WTC11 (cell line): ENCODE measurements around the gene ECT2. TPM values are rescaled to one million over a fixed set of nuclear protein-coding genes. Genes with fewer than 3 reads are reported as not detected.
A peak's percentile ranks its signal among the peaks of the same experiment; 100 is the strongest.

Source experiments
- ATAC-seq: fragments of 200-7000 bp; cut with Tn5 transposase; 2 replicates; pipeline ENCODE4 v1.10.0; 2021; ENCODE audit warnings: mild to moderate bottlenecking, moderate library complexity
- CTCF ChIA-PET: fragments of 300-600 bp; sonication (Branson Sonifier 250); formaldehyde crosslinking; loops from one replicate; lab custom pipeline; 2021; ENCODE audit warnings: antibody characterized with exemption; lab: Charles Lee
- POLR2A ChIA-PET: fragments of 350-600 bp; sonication (Branson Sonifier 250); formaldehyde crosslinking; loops from one replicate; lab custom pipeline; 2021; ENCODE audit warnings: antibody characterized with exemption; lab: Charles Lee
- DNase-seq: peaks from one replicate; pipeline ENCODE4 v3.0.0; 2021; ENCODE audit warnings: low spot score
- H3K27ac Mint-ChIP-seq: 2 replicates; pipeline ENCODE4 v1.8.0; 2021; ENCODE audit warnings: mixed read lengths
- H3K27me3 Mint-ChIP-seq: 2 replicates; pipeline ENCODE4 v1.8.0; 2021; ENCODE audit warnings: low read depth, mild to moderate bottlenecking, moderate library complexity, mixed read lengths
- H3K36me3 Mint-ChIP-seq: 2 replicates; pipeline ENCODE4 v1.8.0; 2021; ENCODE audit warnings: mixed read lengths
- H3K4me1 Mint-ChIP-seq: 2 replicates; pipeline ENCODE4 v1.8.0; 2022; ENCODE audit warnings: mixed read lengths
- H3K4me3 Mint-ChIP-seq: 2 replicates; pipeline ENCODE4 v1.8.0; 2021; ENCODE audit warnings: mild to moderate bottlenecking, moderate library complexity, mixed read lengths
- H3K9me3 Mint-ChIP-seq: 2 replicates; pipeline ENCODE4 v1.8.0; 2021; ENCODE audit warnings: mixed read lengths
- ARID4B ChIP-seq: sonication (generic); formaldehyde crosslinking; IDR thresholded peaks from 2 replicates; pipeline ENCODE4 v1.8.0; 2023; ENCODE audit warnings: missing genetic modification reagents, mild to moderate bottlenecking, borderline replicate concordance
- CREM ChIP-seq: sonication (generic); formaldehyde crosslinking; IDR thresholded peaks from 2 replicates; pipeline ENCODE4 v1.8.1; 2022; ENCODE audit warnings: mild to moderate bottlenecking, missing genetic modification reagents, moderate library complexity
- CTCF ChIP-seq: fragments of 200-600 bp; IDR thresholded peaks from 2 replicates; pipeline ENCODE4 v1.8.0; 2022; ENCODE audit warnings: antibody characterized with exemption
- FOXP4 ChIP-seq: sonication (generic); formaldehyde crosslinking; IDR thresholded peaks from 2 replicates; pipeline ENCODE4 v1.8.0; 2022; ENCODE audit warnings: mild to moderate bottlenecking, missing genetic modification reagents
- JAZF1 ChIP-seq: fragments of 250-450 bp; sonication (Bioruptor Pico); IDR thresholded peaks from 2 replicates; pipeline ENCODE4 v1.9.0; 2021; ENCODE audit warnings: moderate library complexity, mild to moderate bottlenecking, inconsistent platforms
- MYBL2 ChIP-seq: sonication (generic); formaldehyde crosslinking; IDR thresholded peaks from 2 replicates; pipeline ENCODE4 v1.8.1; 2023; ENCODE audit warnings: mild to moderate bottlenecking, moderate library complexity, missing genetic modification reagents
- NFYB ChIP-seq: sonication (generic); formaldehyde crosslinking; conservative IDR thresholded peaks from 2 replicates; pipeline ENCODE4 v1.8.0; 2022; ENCODE audit warnings: low read depth, missing genetic modification reagents
- NR3C1 ChIP-seq: sonication (generic); formaldehyde crosslinking; conservative IDR thresholded peaks from 2 replicates; pipeline ENCODE4 v1.8.1; 2023; ENCODE audit warnings: low read depth, mild to moderate bottlenecking, missing genetic modification reagents
- OVOL2 ChIP-seq: fragments of 250-450 bp; sonication (Bioruptor Pico); IDR thresholded peaks from 2 replicates; pipeline ENCODE4 v1.9.0; 2021; ENCODE audit warnings: mild to moderate bottlenecking, borderline replicate concordance
- RORB ChIP-seq: fragments of 250-450 bp; sonication (Bioruptor Pico); IDR thresholded peaks from 2 replicates; pipeline ENCODE4 v1.9.0; 2021; ENCODE audit warnings: mild to moderate bottlenecking
- SP1 ChIP-seq: sonication (generic); formaldehyde crosslinking; conservative IDR thresholded peaks from 2 replicates; pipeline ENCODE4 v1.8.1; 2022; ENCODE audit warnings: missing genetic modification reagents
- TP53 ChIP-seq: sonication (generic); formaldehyde crosslinking; IDR thresholded peaks from 2 replicates; pipeline ENCODE4 v1.8.1; 2023; ENCODE audit warnings: mild to moderate bottlenecking, missing genetic modification reagents
- ZNF121 ChIP-seq: sonication (generic); formaldehyde crosslinking; IDR thresholded peaks from 2 replicates; pipeline ENCODE4 v1.8.0; 2023; ENCODE audit warnings: missing genetic modification reagents
- ZSCAN18 ChIP-seq: fragments of 250-450 bp; sonication (Bioruptor Pico); IDR thresholded peaks from 2 replicates; pipeline ENCODE4 v2.1.2; 2022; ENCODE audit warnings: mild to moderate bottlenecking, moderate library complexity
- total RNA-seq: library from RNA; stranded (reverse); gene quantifications from 3 replicates; pipeline ENCODE4 v1.2.3, GENCODE V29; 2021
- TF ChIP-seq, protein P1 (sequence below): fragments of 250-450 bp; sonication (Bioruptor Pico); IDR thresholded peaks from 2 replicates; pipeline ENCODE4 v1.9.0; 2021; ENCODE audit warnings: mild to moderate bottlenecking
- TF ChIP-seq, protein P2 (sequence below): sonication (generic); formaldehyde crosslinking; IDR thresholded peaks from 2 replicates; pipeline ENCODE4 v1.8.1; 2023; ENCODE audit warnings: mild to moderate bottlenecking, missing genetic modification reagents, moderate library complexity

ECT2 gene
- total RNA-seq, 1 experiment from 2014 or later, result 97.7 TPM

- Mint-ChIP-seq H3K27ac (no peak overlapping the region), H3K4me1 (peaks cover 6% of the 10 kb centered on the region), H3K36me3 (no peaks in the 10 kb centered on the region), H3K27me3 (peaks cover 3% of the 10 kb centered on the region; the same call in 1 of the 2 replicates), H3K9me3 (no peaks in the 10 kb centered on the region), H3K4me3 (no peak overlapping the region)
- CTCF ChIA-PET, result interaction anchor here (0.6 to 1.5 kb wide), 8 partner anchors 10 to 157 kb away, joined by 3 to 4 read pairs (median 3); partner anchors contain the start of gene ECT2
- DNase-seq (peak; percentile 40), ATAC-seq (peak; percentile 85)
- TF ChIP-seq NR3C1 (CRISPR knock-in tag), result no peak
- peak; percentile 45 for TF ChIP-seq CTCF
- POLR2A ChIA-PET, result no interaction called here
Observed at GRCh38 chr3:172836390-172836997, 86.0 kb downstream of the ECT2 start.

DNA sequence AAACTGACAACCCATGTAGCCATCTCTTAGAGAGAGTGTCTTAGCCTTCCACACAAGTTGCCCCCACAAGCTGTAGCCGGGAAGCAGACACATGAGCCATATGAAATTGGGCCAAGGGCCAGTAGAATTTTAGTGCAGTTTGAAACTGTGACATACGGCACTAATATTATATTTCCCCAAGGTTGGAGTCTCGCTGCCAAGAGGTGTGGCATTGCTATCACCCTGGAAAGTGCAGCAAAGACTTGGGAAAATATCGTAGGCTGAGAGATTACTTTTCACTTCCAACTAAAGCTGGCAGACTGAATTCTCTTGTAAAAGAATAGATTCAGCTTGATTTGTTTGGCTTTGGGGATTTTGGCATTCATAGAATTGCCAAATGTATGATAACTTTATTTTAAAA lies 89.2 kb downstream of the ECT2 start:
- no peaks in the 10 kb centered on the region for H3K9me3 Mint-ChIP-seq
- ChIA-PET CTCF (no interaction called here), POLR2A (interaction anchor here (0.6 kb wide), 1 partner anchor 8 kb away, joined by 6 read pairs; no protein-coding TSS in a partner anchor)
- H3K4me3 Mint-ChIP-seq, result no peak overlapping the region
- H3K27me3 Mint-ChIP-seq, result peaks cover 3% of the 10 kb centered on the region; the same call in 1 of the 2 replicates
- DNase-seq, result no peak
- ATAC-seq, result no peak
- H3K4me1 Mint-ChIP-seq, result peaks cover 6% of the 10 kb centered on the region
- H3K27ac Mint-ChIP-seq, result no peak overlapping the region
- H3K36me3 Mint-ChIP-seq, result no peaks in the 10 kb centered on the region
- TF ChIP-seq CREM (CRISPR knock-in tag) (no peak), ZSCAN18 (CRISPR knock-in tag) (no peak)

DNA sequence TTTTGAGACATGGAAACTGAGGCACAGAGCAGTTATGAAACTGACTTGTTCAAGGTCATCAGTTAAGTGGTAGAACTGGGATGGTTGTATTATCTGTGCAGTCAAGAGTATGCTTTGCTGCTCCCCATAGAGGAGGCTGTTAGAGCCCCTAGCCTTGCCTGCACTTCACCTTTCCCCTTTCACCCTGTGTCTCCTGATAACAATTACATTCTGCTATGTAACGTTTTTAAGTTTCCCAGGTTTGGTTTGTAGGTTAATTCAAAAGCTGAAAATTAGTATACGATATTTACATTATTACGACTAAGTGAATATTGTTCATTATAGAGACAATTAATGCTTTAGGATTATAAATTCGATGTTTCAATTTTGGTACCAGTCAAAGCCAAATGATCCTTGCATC lies 89.9 kb downstream of the ECT2 start:
- DNase-seq (no peak), ATAC-seq (no peak)
- ChIA-PET POLR2A (no interaction called here), CTCF (no interaction called here)
- no peaks in the 10 kb centered on the region for H3K36me3 Mint-ChIP-seq
- H3K9me3 Mint-ChIP-seq, result no peaks in the 10 kb centered on the region
- TF ChIP-seq OVOL2 (no peak), RORB (CRISPR knock-in tag) (no peak), TP53 (no peak), NFYB (CRISPR knock-in tag) (no peak), ARID4B (no peak), SP1 (CRISPR knock-in tag) (no peak), JAZF1 (CRISPR knock-in tag) (no peak), ZNF121 (no peak), FOXP4 (CRISPR knock-in tag) (no peak), MYBL2 (no peak)
- TF ChIP-seq, protein P1, sequence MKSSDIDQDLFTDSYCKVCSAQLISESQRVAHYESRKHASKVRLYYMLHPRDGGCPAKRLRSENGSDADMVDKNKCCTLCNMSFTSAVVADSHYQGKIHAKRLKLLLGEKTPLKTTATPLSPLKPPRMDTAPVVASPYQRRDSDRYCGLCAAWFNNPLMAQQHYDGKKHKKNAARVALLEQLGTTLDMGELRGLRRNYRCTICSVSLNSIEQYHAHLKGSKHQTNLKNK, result no peak
- TF ChIP-seq, protein P2, sequence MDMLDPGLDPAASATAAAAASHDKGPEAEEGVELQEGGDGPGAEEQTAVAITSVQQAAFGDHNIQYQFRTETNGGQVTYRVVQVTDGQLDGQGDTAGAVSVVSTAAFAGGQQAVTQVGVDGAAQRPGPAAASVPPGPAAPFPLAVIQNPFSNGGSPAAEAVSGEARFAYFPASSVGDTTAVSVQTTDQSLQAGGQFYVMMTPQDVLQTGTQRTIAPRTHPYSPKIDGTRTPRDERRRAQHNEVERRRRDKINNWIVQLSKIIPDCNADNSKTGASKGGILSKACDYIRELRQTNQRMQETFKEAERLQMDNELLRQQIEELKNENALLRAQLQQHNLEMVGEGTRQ, result no peak
- peaks cover 6% of the 10 kb centered on the region for H3K4me1 Mint-ChIP-seq
- no peak overlapping the region for H3K4me3 Mint-ChIP-seq
- H3K27ac Mint-ChIP-seq, result no peak overlapping the region
- peaks cover 3% of the 10 kb centered on the region; the same call in 1 of the 2 replicates for H3K27me3 Mint-ChIP-seq
